ENCODE data around the gene TNF.

- TF ChIP-seq CTCF (CRISPR knock-in tag; IDR thresholded peaks at IDR 0.05) (no peak), CEBPZ (IDR thresholded peaks at IDR 0.05; ENCODE audit: low read length) (no peak), NFE2 (CRISPR knock-in tag; IDR thresholded peaks at IDR 0.05) (no peak), CC2D1A (CRISPR knock-in tag; IDR thresholded peaks at IDR 0.05) (no peak), MAX (IDR thresholded peaks at IDR 0.05) (no peak), ZNF646 (CRISPR knock-in tag; IDR thresholded peaks at IDR 0.05) (no peak), EZH2 (conservative IDR thresholded peaks at IDR 0.05; ENCODE audit: low read depth, low read length) (no peak), IRF1 (CRISPR knock-in tag; IDR thresholded peaks at IDR 0.05; ENCODE audit: low read depth) (no peak), NCOR1 (IDR thresholded peaks at IDR 0.05; ENCODE audit: borderline replicate concordance, low read length) (no peak)
These were observed 47.3 kb downstream of the TNF start for GRCh38 chr6:31622684-31623091.
